Activated CD4-positive, alpha-beta T cell treated with anti-CD3 and anti-CD28 coated beads, Interleukin-2, amount 10 ng/mL, durations not matched to agents 7 days and 5 days (primary cell): ENCODE data around the gene C6. TPM values are rescaled to one million over a fixed set of nuclear protein-coding genes. Genes with fewer than 3 reads are reported as not detected.

Source experiments
- CTCF ChIA-PET: fragments of 350-600 bp; sonication (Branson Sonifier 250); formaldehyde crosslinking; loops from one replicate; lab custom pipeline; 2021; ENCODE audit warnings: antibody characterized with exemption; lab: Charles Lee
- POLR2A ChIA-PET: fragments of 350-600 bp; sonication (Branson Sonifier 250); formaldehyde crosslinking; loops from one replicate; lab custom pipeline; 2021; ENCODE audit warnings: antibody characterized with exemption; lab: Charles Lee
- DNase-seq: peaks from one replicate; pipeline ENCODE4 v3.0.0-alpha.2; 2020
- H3K27ac Mint-ChIP-seq: one replicate; pipeline ENCODE4 v1.8.0; 2021; ENCODE audit warnings: mild to moderate bottlenecking, moderate library complexity, mixed read lengths
- H3K27me3 Mint-ChIP-seq: one replicate; pipeline ENCODE4 v1.8.0; 2021; ENCODE audit warnings: mixed read lengths
- H3K36me3 Mint-ChIP-seq: one replicate; pipeline ENCODE4 v1.8.0; 2021; ENCODE audit warnings: low read depth, mixed read lengths
- H3K4me1 Mint-ChIP-seq: one replicate; pipeline ENCODE4 v1.8.0; 2021; ENCODE audit warnings: mixed read lengths
- H3K4me3 Mint-ChIP-seq: one replicate; pipeline ENCODE4 v1.8.0; 2021; ENCODE audit warnings: mild to moderate bottlenecking, moderate library complexity, mixed read lengths
- H3K9me3 Mint-ChIP-seq: one replicate; pipeline ENCODE4 v1.8.0; 2021; ENCODE audit warnings: mixed read lengths
- total RNA-seq, 2 experiments: library from RNA; stranded (reverse); gene quantifications; one replicate each; pipeline ENCODE4 v1.2.3, GENCODE V29; 2021

C6 gene
- total RNA-seq, 2 experiments from 2014 or later = not detected

- DNase-seq = no peak
- Mint-ChIP-seq H3K4me3 (no peak overlapping the region), H3K27ac (no peak overlapping the region), H3K4me1 (no peaks in the 10 kb centered on the region), H3K27me3 (no peaks in the 10 kb centered on the region), H3K36me3 (no peaks in the 10 kb centered on the region), H3K9me3 (no peaks in the 10 kb centered on the region)
- CTCF ChIA-PET = no interaction called here
- POLR2A ChIA-PET = no interaction called here
Observed at GRCh38 chr5:41148448-41148847, 64.9 kb downstream of the C6 start.

GRCh38 chr5:41145306-41145705 lies 68.0 kb downstream of the C6 start:
- Mint-ChIP-seq H3K9me3 (no peaks in the 10 kb centered on the region), H3K27me3 (no peaks in the 10 kb centered on the region), H3K27ac (no peak overlapping the region), H3K4me3 (no peak overlapping the region), H3K4me1 (no peaks in the 10 kb centered on the region), H3K36me3 (no peaks in the 10 kb centered on the region)
- ChIA-PET POLR2A (no interaction called here), CTCF (no interaction called here)
- DNase-seq = no peak

GRCh38 chr5:41143131-41143901 lies 70.0 kb downstream of the C6 start:
- CTCF ChIA-PET = no interaction called here
- Mint-ChIP-seq H3K4me1 (no peaks in the 10 kb centered on the region), H3K27me3 (no peaks in the 10 kb centered on the region), H3K27ac (no peak overlapping the region), H3K36me3 (no peaks in the 10 kb centered on the region), H3K9me3 (no peaks in the 10 kb centered on the region), H3K4me3 (no peak overlapping the region)
- no peak for DNase-seq
- POLR2A ChIA-PET = no interaction called here

GRCh38 chr5:41127967-41128690 lies 85.2 kb downstream of the C6 start:
- Mint-ChIP-seq H3K4me3 (no peak overlapping the region), H3K9me3 (no peaks in the 10 kb centered on the region), H3K27me3 (no peaks in the 10 kb centered on the region), H3K36me3 (no peaks in the 10 kb centered on the region), H3K4me1 (no peaks in the 10 kb centered on the region), H3K27ac (no peak overlapping the region)
- POLR2A ChIA-PET = no interaction called here
- CTCF ChIA-PET = no interaction called here
- no peak for DNase-seq

- Mint-ChIP-seq H3K4me3 (no peak overlapping the region), H3K27ac (no peak overlapping the region), H3K36me3 (no peaks in the 10 kb centered on the region), H3K27me3 (no peaks in the 10 kb centered on the region), H3K4me1 (no peaks in the 10 kb centered on the region), H3K9me3 (no peaks in the 10 kb centered on the region)
- no peak for DNase-seq
- CTCF ChIA-PET = no interaction called here
- POLR2A ChIA-PET = interaction anchor here (0.8 kb wide), 1 partner anchor 67 kb away, joined by 5 read pairs; no protein-coding TSS in a partner anchor
Observed at GRCh38 chr5:41122459-41122858, 90.9 kb downstream of the C6 start.

- CTCF ChIA-PET = no interaction called here
- Mint-ChIP-seq H3K9me3 (no peaks in the 10 kb centered on the region), H3K27ac (no peak overlapping the region), H3K36me3 (no peaks in the 10 kb centered on the region), H3K4me3 (no peak overlapping the region), H3K27me3 (no peaks in the 10 kb centered on the region), H3K4me1 (no peaks in the 10 kb centered on the region)
- no peak for DNase-seq
- POLR2A ChIA-PET = no interaction called here
Observed at GRCh38 chr5:41120600-41120999, 92.7 kb downstream of the C6 start.

GRCh38 chr5:41118177-41118576 lies 95.2 kb downstream of the C6 start:
- H3K27ac Mint-ChIP-seq = no peak overlapping the region
- no peak overlapping the region for H3K4me3 Mint-ChIP-seq
- DNase-seq = no peak
- CTCF ChIA-PET = no interaction called here
- POLR2A ChIA-PET = no interaction called here
- no peaks in the 10 kb centered on the region for H3K27me3 Mint-ChIP-seq
- no peaks in the 10 kb centered on the region for H3K9me3 Mint-ChIP-seq
- H3K36me3 Mint-ChIP-seq = no peaks in the 10 kb centered on the region
- H3K4me1 Mint-ChIP-seq = no peaks in the 10 kb centered on the region

GRCh38 chr5:41115281-41115680 lies 98.1 kb downstream of the C6 start:
- H3K9me3 Mint-ChIP-seq = no peaks in the 10 kb centered on the region
- H3K27me3 Mint-ChIP-seq = no peaks in the 10 kb centered on the region
- no peaks in the 10 kb centered on the region for H3K4me1 Mint-ChIP-seq
- DNase-seq = no peak
- H3K27ac Mint-ChIP-seq = no peak overlapping the region
- no peaks in the 10 kb centered on the region for H3K36me3 Mint-ChIP-seq
- H3K4me3 Mint-ChIP-seq = no peak overlapping the region
- POLR2A ChIA-PET = interaction anchor here (0.6 kb wide), 1 partner anchor 24 kb away, joined by 3 read pairs; no protein-coding TSS in a partner anchor
- CTCF ChIA-PET = no interaction called here

GRCh38 chr5:41112486-41113455 lies 100.6 kb downstream of the C6 start:
- DNase-seq = no peak
- no peaks in the 10 kb centered on the region for H3K9me3 Mint-ChIP-seq
- no peaks in the 10 kb centered on the region for H3K36me3 Mint-ChIP-seq
- H3K4me3 Mint-ChIP-seq = no peak overlapping the region
- ChIA-PET CTCF (no interaction called here), POLR2A (no interaction called here)
- H3K27me3 Mint-ChIP-seq = no peaks in the 10 kb centered on the region
- H3K4me1 Mint-ChIP-seq = no peaks in the 10 kb centered on the region
- H3K27ac Mint-ChIP-seq = no peak overlapping the region

GRCh38 chr5:41109186-41109585 lies 104.1 kb downstream of the C6 start:
- H3K4me3 Mint-ChIP-seq = no peak overlapping the region
- H3K36me3 Mint-ChIP-seq = no peaks in the 10 kb centered on the region
- no peaks in the 10 kb centered on the region for H3K9me3 Mint-ChIP-seq
- ChIA-PET POLR2A (no interaction called here), CTCF (no interaction called here)
- DNase-seq = no peak
- no peaks in the 10 kb centered on the region for H3K4me1 Mint-ChIP-seq
- H3K27me3 Mint-ChIP-seq = no peaks in the 10 kb centered on the region
- no peak overlapping the region for H3K27ac Mint-ChIP-seq

- no peak for DNase-seq
- no peaks in the 10 kb centered on the region for H3K4me1 Mint-ChIP-seq
- H3K27me3 Mint-ChIP-seq = no peaks in the 10 kb centered on the region
- no peak overlapping the region for H3K27ac Mint-ChIP-seq
- no peak overlapping the region for H3K4me3 Mint-ChIP-seq
- CTCF ChIA-PET = no interaction called here
- POLR2A ChIA-PET = no interaction called here
- H3K9me3 Mint-ChIP-seq = no peaks in the 10 kb centered on the region
- no peaks in the 10 kb centered on the region for H3K36me3 Mint-ChIP-seq
Observed at GRCh38 chr5:41102341-41102740, 111.0 kb downstream of the C6 start.

- Mint-ChIP-seq H3K4me1 (no peaks in the 10 kb centered on the region), H3K27me3 (no peaks in the 10 kb centered on the region), H3K36me3 (no peaks in the 10 kb centered on the region), H3K27ac (no peak overlapping the region), H3K9me3 (no peaks in the 10 kb centered on the region), H3K4me3 (no peak overlapping the region)
- no peak for DNase-seq
- ChIA-PET POLR2A (no interaction called here), CTCF (no interaction called here)
Observed at GRCh38 chr5:41097642-41098041, 115.7 kb downstream of the C6 start.
